ENCODE results near the gene MB21D2. TPM values are rescaled to one million over a fixed set of nuclear protein-coding genes. Genes with fewer than 3 reads are reported as not detected.
A peak's percentile ranks its signal among the peaks of the same experiment; 100 is the strongest.

The MB21D2 gene
- total RNA-seq, 1 experiment from 2014 or later, result 2.8 TPM

- Histone ChIP-seq H3K4me2 (ENCODE audit: low read length) (no peak overlapping the region), H3K27me3 (ENCODE audit: insufficient read depth, low read length) (no peaks in the 10 kb centered on the region), H4K20me1 (ENCODE audit: insufficient read depth) (no peaks in the 10 kb centered on the region), H3K36me3 (ENCODE audit: control insufficient read depth in 1 of 2, insufficient read depth in 2 of 2, low read length in 2 of 2) (no peaks in the 10 kb centered on the region), H3K4me1 (ENCODE audit: control insufficient read depth in 1 of 2, insufficient read depth in 2 of 2, low read length in 2 of 2) (peaks cover 26 to 68% of the 10 kb centered on the region in 2 experiments), H3K9me3 (ENCODE audit: control insufficient read depth in 1 of 2, insufficient read depth in 1 of 2, low read depth in 1 of 2, low read length in 2 of 2) (no peaks in the 10 kb centered on the region), H3K4me3 (replicated peaks in 1 of 2; ENCODE audit: low read depth in 1 of 2, low read length in 2 of 2) (no peak overlapping the region), H3K79me2 (ENCODE audit: insufficient read depth, low read length) (peaks cover 3% of the 10 kb centered on the region; the same call in 1 of the 2 replicates), H3K27ac (ENCODE audit: low read depth, low read length) (no peak overlapping the region), H3K9me2 (ENCODE audit: insufficient read depth) (no peaks in the 10 kb centered on the region), H2AFZ (ENCODE audit: low read depth, low read length, poor library complexity, severe bottlenecking) (no peak overlapping the region), H3K9ac (ENCODE audit: low read length) (no peak overlapping the region)
- no peak for ATAC-seq
- DNase-seq (ENCODE audit: low read depth, low spot score), result no peak
- ChIA-PET RAD21 (ENCODE audit: low non-redundant PET in 1 of 2, low total read pairs in 2 of 2, uncharacterized antibody in 2 of 2, unreplicated experiment in 2 of 2) (no interaction called here), POLR2A (interaction anchor here (0.6 to 1.3 kb wide), 2 partner anchors 10 to 23 kb away, joined by 3 to 5 read pairs; partner anchors contain the start of gene MB21D2), CTCF (no interaction called here)
- intact Hi-C loops (cut with micrococcal nuclease), result no loop called here
- no TSS peak for BruUV-seq (replicated peaks)
- no peak for TF ChIP-seq EZH2phosphoT487 (IDR thresholded peaks at IDR 0.05; ENCODE audit: borderline replicate concordance)
- no peak for TF ChIP-seq JUND (IDR thresholded peaks at IDR 0.05)
- no peak for TF ChIP-seq ELF1 (IDR thresholded peaks at IDR 0.05; ENCODE audit: borderline replicate concordance, low read depth)
- no peak for TF ChIP-seq SRF (IDR thresholded peaks at IDR 0.05; ENCODE audit: low read depth)
These were observed 23.0 kb downstream of the MB21D2 start for GRCh38 chr3:192894676-192895075.

- H3K9me2 ChIP-seq (ENCODE audit: insufficient read depth), result no peaks in the 10 kb centered on the region
- ChIA-PET CTCF (no interaction called here), RAD21 (ENCODE audit: low non-redundant PET in 1 of 2, low total read pairs in 2 of 2, uncharacterized antibody in 2 of 2, unreplicated experiment in 2 of 2) (no interaction called here), POLR2A (interaction anchor here (1.3 kb wide), 1 partner anchor 25 kb away, joined by 3 read pairs; the partner anchor contains the start of gene MB21D2)
- H3K4me1 ChIP-seq (ENCODE audit: control insufficient read depth in 1 of 2, insufficient read depth in 2 of 2, low read length in 2 of 2), result peaks cover 32 to 76% of the 10 kb centered on the region in 2 experiments
- no peaks in the 10 kb centered on the region for H4K20me1 ChIP-seq (ENCODE audit: insufficient read depth)
- intact Hi-C loops (cut with micrococcal nuclease), result no loop called here
- peak; percentile 78 for ATAC-seq
- no peak overlapping the region for H3K27ac ChIP-seq (ENCODE audit: low read depth, low read length)
- BruUV-seq (replicated peaks), result no TSS peak
- peak overlapping the region; percentile 12 to 38 for H3K4me3 ChIP-seq (replicated peaks in 1 of 2; ENCODE audit: low read depth in 1 of 2, low read length in 2 of 2)
- no peak overlapping the region for H2AFZ ChIP-seq (ENCODE audit: low read depth, low read length, poor library complexity, severe bottlenecking)
- H3K79me2 ChIP-seq (ENCODE audit: insufficient read depth, low read length), result 0 out of 2 replicates have a peak, but pooled peaks cover 3% of the 10 kb centered on the region
- peak overlapping the region; percentile 74 for H3K4me2 ChIP-seq (ENCODE audit: low read length)
- H3K27me3 ChIP-seq (ENCODE audit: insufficient read depth, low read length), result no peaks in the 10 kb centered on the region
- peak; percentile 84 for DNase-seq (ENCODE audit: low read depth, low spot score)
- H3K36me3 ChIP-seq (ENCODE audit: control insufficient read depth in 1 of 2, insufficient read depth in 2 of 2, low read length in 2 of 2), result no peaks in the 10 kb centered on the region
- H3K9me3 ChIP-seq (ENCODE audit: control insufficient read depth in 1 of 2, insufficient read depth in 1 of 2, low read depth in 1 of 2, low read length in 2 of 2), result no peaks in the 10 kb centered on the region
- H3K9ac ChIP-seq (ENCODE audit: low read length), result peak overlapping the region; percentile 46
- TF ChIP-seq SRF (IDR thresholded peaks at IDR 0.05; ENCODE audit: low read depth) (no peak; the same call in 1 of the 2 replicates), FOSL1 (IDR thresholded peaks at IDR 0.05; ENCODE audit: low read depth) (peak; percentile 76), SIN3A (IDR thresholded peaks at IDR 0.05; ENCODE audit: low read depth) (peak; percentile 67; the same call in 1 of the 2 replicates), SP1 (IDR thresholded peaks at IDR 0.05; ENCODE audit: low read depth) (peak; percentile 71), TCF7L2 (IDR thresholded peaks at IDR 0.05; ENCODE audit: borderline replicate concordance, extremely low read depth, insufficient read depth, insufficient read length) (peak; percentile 52), ATF3 (IDR thresholded peaks at IDR 0.05) (no peak), POLR2A (IDR thresholded peaks at IDR 0.05; ENCODE audit: borderline replicate concordance, extremely low read depth, insufficient read depth, insufficient read length) (no peak), ZNF274 (IDR thresholded peaks at IDR 0.05; ENCODE audit: low read depth, low read length) (no peak), EGR1 (IDR thresholded peaks at IDR 0.05; ENCODE audit: low read depth) (no peak), JUND (IDR thresholded peaks at IDR 0.05) (peak; percentile 84), CEBPB (IDR thresholded peaks at IDR 0.05; ENCODE audit: low read depth) (no peak; the same call in 1 of the 2 replicates), EZH2phosphoT487 (IDR thresholded peaks at IDR 0.05; ENCODE audit: borderline replicate concordance) (no peak), REST (IDR thresholded peaks at IDR 0.05; ENCODE audit: low read depth) (no peak)
These were observed 24.5 kb downstream of the MB21D2 start for GRCh38 chr3:192892981-192893700.

All from HCT116 (cell line).